Fibroblast of the aortic adventitia (primary cell): ENCODE data around the gene NUMBL. TPM values are rescaled to one million over a fixed set of nuclear protein-coding genes. Genes with fewer than 3 reads are reported as not detected.

Experiments
- DNase-seq: peaks from one replicate; pipeline ENCODE4 v3.0.0-alpha.2; 2010; ENCODE audit warnings: low read depth
- H3K4me3 ChIP-seq: 2 replicates; pipeline ENCODE4 v1.5.1; 2011; ENCODE audit warnings: low read depth, mild to moderate bottlenecking, control low read depth, low read length, moderate library complexity
- total RNA-seq: library from RNA; depleted of rRNA; stranded (reverse); fragments of >200 nt; gene quantifications from 2 replicates; pipeline ENCODE4 v1.2.3, GENCODE V29; 2012; ENCODE audit warnings: low replicate concordance
- TF ChIP-seq, protein P1 (sequence below): IDR thresholded peaks from 2 replicates; pipeline ENCODE4 v1.5.1; 2011; ENCODE audit warnings: mild to moderate bottlenecking, low read length, control low read depth, inconsistent platforms; ENCODE audit not compliant: insufficient read depth

Gene NUMBL
- total RNA-seq, 1 donor: 51.4 TPM

DNA sequence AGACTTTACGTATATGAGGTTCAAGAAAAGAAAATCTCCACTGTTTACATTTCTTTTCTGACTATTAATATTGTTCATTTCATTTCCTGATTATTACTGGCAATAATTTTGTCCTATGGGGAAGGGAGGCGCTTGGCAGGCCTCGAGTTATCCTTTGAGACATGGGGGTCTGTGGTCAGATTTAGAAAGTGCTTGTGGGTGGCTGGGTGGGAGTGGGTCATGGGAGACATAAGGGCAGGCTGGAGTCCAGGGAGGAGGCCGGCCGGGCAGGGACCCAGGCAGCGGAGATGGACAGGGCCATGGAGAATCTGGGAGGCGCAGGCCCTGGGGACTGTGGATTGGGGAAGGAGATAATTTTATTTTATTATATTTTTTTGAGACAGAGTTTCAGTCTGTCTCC is 49.2 kb downstream of the NUMBL start:
- TF ChIP-seq, protein P1, sequence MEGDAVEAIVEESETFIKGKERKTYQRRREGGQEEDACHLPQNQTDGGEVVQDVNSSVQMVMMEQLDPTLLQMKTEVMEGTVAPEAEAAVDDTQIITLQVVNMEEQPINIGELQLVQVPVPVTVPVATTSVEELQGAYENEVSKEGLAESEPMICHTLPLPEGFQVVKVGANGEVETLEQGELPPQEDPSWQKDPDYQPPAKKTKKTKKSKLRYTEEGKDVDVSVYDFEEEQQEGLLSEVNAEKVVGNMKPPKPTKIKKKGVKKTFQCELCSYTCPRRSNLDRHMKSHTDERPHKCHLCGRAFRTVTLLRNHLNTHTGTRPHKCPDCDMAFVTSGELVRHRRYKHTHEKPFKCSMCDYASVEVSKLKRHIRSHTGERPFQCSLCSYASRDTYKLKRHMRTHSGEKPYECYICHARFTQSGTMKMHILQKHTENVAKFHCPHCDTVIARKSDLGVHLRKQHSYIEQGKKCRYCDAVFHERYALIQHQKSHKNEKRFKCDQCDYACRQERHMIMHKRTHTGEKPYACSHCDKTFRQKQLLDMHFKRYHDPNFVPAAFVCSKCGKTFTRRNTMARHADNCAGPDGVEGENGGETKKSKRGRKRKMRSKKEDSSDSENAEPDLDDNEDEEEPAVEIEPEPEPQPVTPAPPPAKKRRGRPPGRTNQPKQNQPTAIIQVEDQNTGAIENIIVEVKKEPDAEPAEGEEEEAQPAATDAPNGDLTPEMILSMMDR: no peak
- no peak overlapping the region for H3K4me3 ChIP-seq
- peak; percentile 41 for DNase-seq

DNA sequence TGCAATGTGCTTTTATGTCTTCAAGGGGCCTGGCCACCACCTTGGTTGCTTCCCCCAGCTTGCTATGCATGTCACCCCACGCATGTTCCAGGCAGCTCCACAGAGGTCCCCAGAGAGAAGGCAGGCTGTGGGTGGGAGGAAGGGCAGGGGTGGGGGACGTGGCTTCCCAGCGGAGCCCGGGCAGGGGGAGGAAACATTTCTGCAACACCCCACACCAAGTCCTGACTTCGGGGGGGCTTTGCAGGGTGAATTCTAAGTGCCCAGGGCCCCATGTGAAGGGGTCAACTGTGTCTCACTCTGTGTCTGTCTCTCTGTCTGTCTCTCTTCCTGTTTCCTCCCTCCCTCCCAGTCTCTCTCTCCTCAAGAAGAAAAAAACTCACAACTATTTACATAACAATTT is 49.7 kb downstream of the NUMBL start:
- no peak overlapping the region for H3K4me3 ChIP-seq
- peak; percentile 25 for DNase-seq
- TF ChIP-seq, protein P1: no peak

DNA sequence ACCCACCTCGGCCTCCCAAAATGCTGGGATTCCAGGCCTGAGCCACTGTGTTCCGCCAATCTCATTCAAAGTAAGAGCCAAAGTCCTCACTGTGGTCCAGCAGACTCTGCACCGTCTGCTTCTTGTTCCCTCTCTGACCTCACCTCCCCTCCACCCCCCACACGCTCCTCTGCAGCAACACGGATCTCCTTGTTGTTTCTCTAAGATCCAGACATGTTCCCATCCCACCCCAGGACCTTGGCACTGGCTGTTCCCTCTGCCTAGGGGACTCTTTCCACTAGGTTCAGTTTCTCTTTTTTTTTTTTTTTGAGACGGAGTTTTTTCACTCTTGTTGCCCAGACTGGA is 50.8 kb downstream of the NUMBL start:
- TF ChIP-seq, protein P1: no peak
- no peak overlapping the region for H3K4me3 ChIP-seq
- DNase-seq: no peak

DNA sequence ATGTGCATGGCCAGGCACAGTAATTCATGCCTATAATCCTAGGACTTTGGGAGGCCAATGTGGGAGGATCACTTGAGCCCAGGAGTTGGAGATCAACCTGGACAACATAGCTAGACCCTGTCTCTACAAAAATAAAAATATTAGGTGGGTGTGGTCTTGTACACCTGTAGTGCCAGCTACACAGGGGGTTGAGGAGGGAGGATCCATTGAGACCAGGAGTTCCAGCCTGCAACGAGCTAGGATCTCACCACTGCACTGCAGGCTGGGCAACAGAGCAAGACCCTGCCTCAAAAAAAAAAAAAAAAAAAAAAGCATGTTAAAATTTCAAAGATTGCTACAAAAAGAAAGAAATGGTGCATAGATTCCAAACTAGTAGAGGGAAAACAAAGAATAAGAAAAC is 52.1 kb downstream of the NUMBL start:
- DNase-seq: no peak
- TF ChIP-seq, protein P1: no peak
- H3K4me3 ChIP-seq: no peak overlapping the region

DNA sequence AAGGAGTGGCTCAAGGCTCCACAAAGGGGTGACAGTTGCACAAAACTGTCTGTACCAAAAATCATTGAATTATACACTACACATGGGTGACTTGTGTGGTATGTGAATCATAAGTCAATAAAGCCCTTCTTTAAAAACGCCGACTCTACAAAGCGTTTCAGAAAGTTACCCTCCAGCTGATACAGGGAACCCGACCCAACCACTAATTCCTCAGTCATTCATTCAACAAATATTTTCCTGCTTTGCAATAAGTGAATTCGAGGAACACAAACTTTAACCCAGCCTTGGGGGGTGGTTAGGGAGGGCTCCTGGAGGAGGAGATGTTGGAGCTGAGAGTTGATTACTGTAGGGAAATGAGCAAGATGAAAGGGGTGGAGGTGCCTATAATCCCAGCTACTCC is 57.2 kb downstream of the NUMBL start:
- TF ChIP-seq, protein P1: no peak
- DNase-seq: peak; percentile 26
- H3K4me3 ChIP-seq: no peak overlapping the region

DNA sequence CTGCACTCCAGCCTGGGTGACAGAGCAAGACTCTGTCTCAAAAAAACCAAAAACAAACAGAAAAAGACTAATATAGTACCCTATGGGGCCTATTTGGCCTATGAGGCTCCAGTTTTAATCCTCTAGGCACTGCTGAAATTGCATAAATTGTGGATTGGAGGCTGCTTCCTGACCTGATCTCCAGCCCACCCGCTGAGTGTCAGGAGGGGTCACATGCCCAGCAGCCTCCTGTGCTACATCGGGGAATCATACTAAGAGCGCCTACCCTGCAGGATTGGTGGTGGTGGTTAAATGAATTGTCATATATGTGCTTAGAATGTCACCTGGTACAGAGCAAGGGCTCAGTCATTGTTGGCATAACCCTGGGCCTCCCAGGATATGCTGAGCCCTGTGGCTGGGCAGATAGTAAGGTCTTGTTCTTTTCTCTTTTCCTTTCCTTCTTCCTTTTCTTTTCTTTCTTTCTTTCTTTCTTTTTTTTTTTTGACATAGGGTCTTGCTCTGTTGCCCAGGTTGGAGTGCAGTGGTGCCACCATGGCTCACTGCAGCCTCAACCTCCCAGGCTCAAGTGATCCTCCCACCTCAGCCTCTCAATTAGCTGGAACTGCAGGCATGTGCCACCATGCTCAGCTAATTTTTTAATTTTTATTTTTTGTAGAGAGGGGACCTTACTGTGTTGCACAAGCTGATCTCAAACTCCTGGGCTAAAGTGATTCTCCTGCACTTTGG is 58.0 kb downstream of the NUMBL start:
- H3K4me3 ChIP-seq: no peak overlapping the region
- no peak for DNase-seq
- TF ChIP-seq, protein P1: no peak
